CD4-positive, alpha-beta memory T cell (primary cell): ENCODE measurements around the gene NOL11. TPM values are rescaled to one million over a fixed set of nuclear protein-coding genes. Genes with fewer than 3 reads are reported as not detected.

Experiments
- CTCF ChIA-PET: fragments of 350-600 bp; sonication (Branson Sonifier 250); formaldehyde crosslinking; loops from one replicate; lab custom pipeline; 2021; ENCODE audit warnings: inconsistent platforms; ENCODE audit not compliant: partially characterized antibody; lab: Charles Lee
- POLR2A ChIA-PET: fragments of 350-600 bp; sonication (Branson Sonifier 250); formaldehyde crosslinking; loops from one replicate; lab custom pipeline; 2021; ENCODE audit not compliant: partially characterized antibody; lab: Charles Lee
- DNase-seq, 5 donors: peaks; one replicate each; pipeline versions ENCODE4 v3.0.0 to v3.0.0-alpha.2; 2020 to 2022; ENCODE audit warnings: mixed read lengths in 1 of 5
- H3K27ac ChIP-seq: one replicate; pipeline ENCODE4 v1.7.0; 2013; ENCODE audit warnings: low read depth, low read length
- H3K27me3 ChIP-seq: 2 replicates; pipeline ENCODE4 v1.7.0; 2013; ENCODE audit warnings: mild to moderate bottlenecking, low read length, moderate library complexity; ENCODE audit not compliant: insufficient read depth
- H3K36me3 ChIP-seq: 2 replicates; pipeline ENCODE4 v1.7.0; 2013; ENCODE audit warnings: mild to moderate bottlenecking, low read length, moderate library complexity; ENCODE audit not compliant: insufficient read depth
- H3K4me1 ChIP-seq: 2 replicates; pipeline ENCODE4 v1.7.0; 2013; ENCODE audit warnings: mild to moderate bottlenecking, low read length, moderate library complexity; ENCODE audit not compliant: insufficient read depth
- H3K4me3 ChIP-seq, 2 donors: one replicate each; pipeline ENCODE4 v1.7.0; 2013; ENCODE audit warnings: low read length in 2 of 2, mild to moderate bottlenecking in 1 of 2
- H3K9me3 ChIP-seq, 2 donors: one replicate each; pipeline ENCODE4 v1.7.0; 2013; ENCODE audit warnings: low read length in 2 of 2, control low read depth in 1 of 2; ENCODE audit not compliant: control insufficient read depth in 1 of 2
- H3K27ac Mint-ChIP-seq, 7 donors: one replicate each; pipeline ENCODE4 v1.8.0; 2020 to 2021; ENCODE audit warnings: mixed read lengths in 7 of 7, mild to moderate bottlenecking in 6 of 7, inconsistent platforms in 3 of 7, moderate library complexity in 3 of 7
- H3K27me3 Mint-ChIP-seq, 2 donors: one replicate each; pipeline ENCODE4 v1.8.0; 2020 to 2021; ENCODE audit warnings: mixed read lengths in 2 of 2
- H3K36me3 Mint-ChIP-seq, 2 donors: one replicate each; pipeline ENCODE4 v1.8.0; 2020 to 2021; ENCODE audit warnings: mixed read lengths in 2 of 2, inconsistent platforms in 1 of 2, mild to moderate bottlenecking in 1 of 2
- H3K4me1 Mint-ChIP-seq, 4 donors: one replicate each; pipeline ENCODE4 v1.8.0; 2020 to 2021; ENCODE audit warnings: mixed read lengths in 4 of 4, mild to moderate bottlenecking in 1 of 4
- H3K4me3 Mint-ChIP-seq, 8 donors: one replicate each; pipeline ENCODE4 v1.8.0; 2020 to 2021; ENCODE audit warnings: mixed read lengths in 8 of 8, mild to moderate bottlenecking in 7 of 8, moderate library complexity in 6 of 8, inconsistent platforms in 3 of 8
- H3K9me3 Mint-ChIP-seq, 8 donors: one replicate each; pipeline ENCODE4 v1.8.0; 2020 to 2021; ENCODE audit warnings: mixed read lengths in 8 of 8, mild to moderate bottlenecking in 5 of 8, inconsistent platforms in 3 of 8, moderate library complexity in 1 of 8
- intact Hi-C: fragments of 100-400 bp; cut with micrococcal nuclease; formaldehyde crosslinking; loops from one replicate; pipeline ENCODE4 v1.15.1; 2023
- polyA plus RNA-seq, 2 donors: library from polyadenylated mRNA; unstranded; fragments of 300-500 nt; fragmentation: Illumina TruSeq; gene quantifications; one replicate each; pipeline ENCODE4 v1.2.3, GENCODE V29; 2021
- total RNA-seq, 2 experiments: library from RNA; stranded (reverse); gene quantifications; one replicate each; pipeline ENCODE4 v1.2.3, GENCODE V29; 2021

NOL11 gene
- total and polyA plus RNA-seq, 4 experiments from 2014 or later, result 18.3 to 57.1 (median 47.5) TPM

DNA sequence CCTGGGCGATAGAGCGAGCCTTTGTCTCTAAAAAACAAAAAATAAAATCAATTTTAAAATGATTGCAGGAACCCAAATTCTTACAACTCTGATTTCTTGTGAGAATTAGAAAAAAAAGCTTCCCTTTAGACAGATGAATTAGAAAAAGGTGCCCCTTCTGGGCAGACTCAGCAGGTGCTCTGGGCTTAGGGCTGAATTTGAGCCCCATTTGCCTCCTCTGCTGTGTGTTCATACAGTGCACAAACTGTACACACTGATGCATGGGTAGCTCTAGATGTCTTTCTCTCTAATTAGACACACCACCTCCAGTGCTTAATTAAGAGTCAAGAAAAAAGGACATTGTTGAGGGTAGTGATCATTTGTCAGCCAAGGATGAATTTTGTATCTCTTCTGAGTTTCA lies 38.5 kb upstream of the NOL11 start:
- Mint-ChIP-seq H3K27me3 (no peaks in the 10 kb centered on the region), H3K9me3 (no peaks in the 10 kb centered on the region), H3K4me3 (no peak overlapping the region), H3K36me3 (peaks cover 17 to 40% of the 10 kb centered on the region in 2 donors), H3K27ac (peak overlapping the region in 2 of 7 donors; percentile 14 to 19), H3K4me1 (peaks cover 0 to 1% (median 0%) of the 10 kb centered on the region in 4 donors)
- Histone ChIP-seq H3K27ac (no peak overlapping the region), H3K4me3 (no peak overlapping the region), H3K36me3 (peaks cover 6% of the 10 kb centered on the region), H3K4me1 (no peaks in the 10 kb centered on the region), H3K27me3 (no peaks in the 10 kb centered on the region), H3K9me3 (no peaks in the 10 kb centered on the region)
- intact Hi-C loops, result no loop called here
- ChIA-PET CTCF (interaction anchor here (1.2 kb wide), 1 partner anchor 9 kb away, joined by 4 read pairs; no protein-coding TSS in a partner anchor), POLR2A (no interaction called here)
- DNase-seq, result no peak

GRCh38 chr17:67679721-67680120 lies 38.0 kb upstream of the NOL11 start:
- Mint-ChIP-seq H3K9me3 (no peaks in the 10 kb centered on the region), H3K4me3 (peak overlapping the region in 1 of 8 donors; percentile 47), H3K36me3 (peaks cover 17 to 42% of the 10 kb centered on the region in 2 donors), H3K27me3 (no peaks in the 10 kb centered on the region), H3K4me1 (peaks cover 0 to 1% (median 0%) of the 10 kb centered on the region in 4 donors), H3K27ac (peak overlapping the region in 4 of 7 donors; percentile 17 to 89 (median 54))
- no peak for DNase-seq
- no peak overlapping the region for H3K27ac ChIP-seq
- no peaks in the 10 kb centered on the region for H3K4me1 ChIP-seq
- H3K4me3 ChIP-seq, result no peak overlapping the region
- no peaks in the 10 kb centered on the region for H3K9me3 ChIP-seq
- POLR2A ChIA-PET, result no interaction called here
- peaks cover 6% of the 10 kb centered on the region for H3K36me3 ChIP-seq
- H3K27me3 ChIP-seq, result no peaks in the 10 kb centered on the region
- intact Hi-C loops, result no loop called here
- CTCF ChIA-PET, result interaction anchor here (1.2 to 1.3 kb wide), 2 partner anchors 8 to 304 kb away, joined by 4 to 6 read pairs; no protein-coding TSS in a partner anchor

GRCh38 chr17:67680445-67681224 lies 37.1 kb upstream of the NOL11 start:
- H3K27ac Mint-ChIP-seq, result peak overlapping the region in 5 of 7 donors; percentile 4 to 88 (median 42)
- H3K4me3 ChIP-seq, result no peak overlapping the region
- H3K27ac ChIP-seq, result no peak overlapping the region
- H3K4me1 ChIP-seq, result no peaks in the 10 kb centered on the region
- no peaks in the 10 kb centered on the region for H3K36me3 ChIP-seq
- H3K4me3 Mint-ChIP-seq, result no peak overlapping the region
- no peaks in the 10 kb centered on the region for H3K9me3 ChIP-seq
- H3K9me3 Mint-ChIP-seq, result no peaks in the 10 kb centered on the region
- H3K27me3 ChIP-seq, result no peaks in the 10 kb centered on the region
- ChIA-PET CTCF (interaction anchor here (1.3 kb wide), 1 partner anchor 305 kb away, joined by 6 read pairs; no protein-coding TSS in a partner anchor), POLR2A (no interaction called here)
- H3K27me3 Mint-ChIP-seq, result no peaks in the 10 kb centered on the region
- peaks cover 9 to 36% of the 10 kb centered on the region in 2 donors for H3K36me3 Mint-ChIP-seq
- intact Hi-C loops, result no loop called here
- DNase-seq, result no peak
- H3K4me1 Mint-ChIP-seq, result peaks cover 0 to 1% (median 0%) of the 10 kb centered on the region in 4 donors

DNA sequence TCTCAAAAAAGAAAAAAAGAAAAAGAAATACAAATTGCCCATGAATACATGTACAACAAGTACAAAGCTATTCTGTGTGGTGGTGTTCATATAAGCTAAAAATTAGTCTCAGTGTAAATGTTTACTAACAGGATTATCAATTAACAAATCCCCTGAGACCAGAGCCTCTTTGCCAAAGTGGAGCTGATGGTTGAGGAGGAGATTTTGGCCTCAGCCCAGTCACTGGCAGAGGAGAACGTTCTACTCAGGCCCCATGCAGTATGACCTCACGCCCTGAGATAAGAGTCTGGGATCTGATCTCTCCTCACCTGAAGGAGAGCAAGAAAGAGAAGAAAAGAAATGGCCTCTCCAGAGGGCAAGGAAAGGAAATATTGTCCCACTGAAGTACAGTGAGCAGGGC lies 35.5 kb upstream of the NOL11 start:
- no peak for DNase-seq
- Histone ChIP-seq H3K27ac (no peak overlapping the region), H3K4me1 (no peaks in the 10 kb centered on the region), H3K27me3 (no peaks in the 10 kb centered on the region), H3K4me3 (no peak overlapping the region), H3K36me3 (peaks cover 8% of the 10 kb centered on the region), H3K9me3 (no peaks in the 10 kb centered on the region)
- ChIA-PET CTCF (interaction anchor here (1.2 kb wide), 1 partner anchor 307 kb away, joined by 5 read pairs; no protein-coding TSS in a partner anchor), POLR2A (no interaction called here)
- peak overlapping the region in 1 of 7 donors; percentile 37 for H3K27ac Mint-ChIP-seq
- peaks cover under 1 to 34% of the 10 kb centered on the region in 2 donors for H3K36me3 Mint-ChIP-seq
- intact Hi-C loops, result no loop called here
- no peak overlapping the region for H3K4me3 Mint-ChIP-seq
- no peaks in the 10 kb centered on the region for H3K27me3 Mint-ChIP-seq
- no peaks in the 10 kb centered on the region for H3K9me3 Mint-ChIP-seq
- peaks cover 0 to 3% (median 0%) of the 10 kb centered on the region in 4 donors for H3K4me1 Mint-ChIP-seq

GRCh38 chr17:67685351-67685750 lies 32.4 kb upstream of the NOL11 start:
- H3K27ac Mint-ChIP-seq, result peak overlapping the region in 3 of 7 donors; percentile 14 to 49 (median 42)
- intact Hi-C loops, result loop anchor here (5.0 kb wide), 1 partner anchor 83 kb away; no protein-coding TSS in a partner anchor
- peaks cover 0 to 32% of the 10 kb centered on the region in 2 donors for H3K36me3 Mint-ChIP-seq
- H3K9me3 ChIP-seq, result no peaks in the 10 kb centered on the region
- H3K4me3 ChIP-seq, result no peak overlapping the region
- H3K27me3 Mint-ChIP-seq, result no peaks in the 10 kb centered on the region
- H3K9me3 Mint-ChIP-seq, result no peaks in the 10 kb centered on the region
- peaks cover 0 to 4% (median 3%) of the 10 kb centered on the region in 4 donors for H3K4me1 Mint-ChIP-seq
- ChIA-PET CTCF (interaction anchor here (1.0 to 6.9 kb wide), 2 partner anchors 310 to 326 kb away, joined by 3 to 150 read pairs; partner anchors contain the start of gene PITPNC1), POLR2A (no interaction called here)
- peaks cover 8% of the 10 kb centered on the region for H3K36me3 ChIP-seq
- DNase-seq, result no peak
- no peak overlapping the region for H3K4me3 Mint-ChIP-seq
- no peak overlapping the region for H3K27ac ChIP-seq
- no peaks in the 10 kb centered on the region for H3K27me3 ChIP-seq
- no peaks in the 10 kb centered on the region for H3K4me1 ChIP-seq

GRCh38 chr17:67686241-67686640 lies 31.5 kb upstream of the NOL11 start:
- Histone ChIP-seq H3K4me1 (no peaks in the 10 kb centered on the region), H3K4me3 (no peak overlapping the region), H3K27me3 (no peaks in the 10 kb centered on the region), H3K36me3 (peaks cover 8% of the 10 kb centered on the region), H3K27ac (no peak overlapping the region), H3K9me3 (no peaks in the 10 kb centered on the region)
- Mint-ChIP-seq H3K27ac (peak overlapping the region in 4 of 7 donors; percentile 16 to 51 (median 32)), H3K4me1 (peaks cover 0 to 4% (median 3%) of the 10 kb centered on the region in 4 donors), H3K27me3 (no peaks in the 10 kb centered on the region), H3K36me3 (peaks cover 0 to 30% of the 10 kb centered on the region in 2 donors), H3K4me3 (no peak overlapping the region), H3K9me3 (no peaks in the 10 kb centered on the region)
- intact Hi-C loops, result loop anchor here (5.0 kb wide), 1 partner anchor 84 kb away; no protein-coding TSS in a partner anchor
- POLR2A ChIA-PET, result no interaction called here
- DNase-seq, result no peak
- CTCF ChIA-PET, result interaction anchor here (1.0 to 6.9 kb wide), 7 partner anchors 10 to 327 kb away, joined by 3 to 150 read pairs (median 4); partner anchors contain the start of gene PITPNC1

DNA sequence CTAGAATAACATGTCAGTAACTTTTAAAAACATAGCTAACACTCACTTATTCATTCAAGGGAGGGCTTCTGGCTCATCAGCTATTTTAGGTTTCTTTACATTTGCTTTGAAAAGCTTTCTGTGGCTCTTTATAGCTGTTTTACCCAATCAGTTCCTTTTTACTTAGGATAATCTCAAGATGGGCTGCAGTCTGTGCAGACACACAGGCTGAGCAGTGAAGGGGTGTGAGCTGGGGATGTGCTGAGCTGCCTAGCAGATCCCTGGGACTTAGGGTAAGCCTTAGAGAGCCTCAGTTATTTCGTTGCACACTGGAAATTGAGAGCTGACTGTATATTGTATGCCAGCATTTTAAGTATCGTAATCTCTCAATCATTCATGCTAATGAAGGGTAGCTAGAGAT lies 30.2 kb upstream of the NOL11 start:
- Histone ChIP-seq H3K36me3 (peaks cover 8% of the 10 kb centered on the region), H3K4me1 (no peaks in the 10 kb centered on the region), H3K27ac (no peak overlapping the region), H3K27me3 (no peaks in the 10 kb centered on the region), H3K9me3 (no peaks in the 10 kb centered on the region), H3K4me3 (no peak overlapping the region)
- intact Hi-C loops, result loop anchor here (5.0 kb wide), 1 partner anchor 85 kb away; no protein-coding TSS in a partner anchor
- ChIA-PET CTCF (interaction anchor here (0.7 to 6.9 kb wide), 16 partner anchors 8 to 334 kb away, joined by 3 to 150 read pairs (median 4); partner anchors contain the start of gene PITPNC1), POLR2A (interaction anchor here (1.1 kb wide), 2 partner anchors 313 to 322 kb away, joined by 3 read pairs; no protein-coding TSS in a partner anchor)
- no peak for DNase-seq
- no peaks in the 10 kb centered on the region for H3K27me3 Mint-ChIP-seq
- H3K4me3 Mint-ChIP-seq, result no peak overlapping the region
- H3K4me1 Mint-ChIP-seq, result peaks cover 0 to 4% (median 3%) of the 10 kb centered on the region in 4 donors
- H3K9me3 Mint-ChIP-seq, result no peaks in the 10 kb centered on the region
- H3K27ac Mint-ChIP-seq, result peak overlapping the region in 1 of 7 donors; percentile 66
- H3K36me3 Mint-ChIP-seq, result peaks cover 8 to 37% of the 10 kb centered on the region in 2 donors
